MM.1S (cell line): ENCODE measurements around the gene EML6.

Experiments
- DNase-seq: peaks from one replicate; pipeline ENCODE4 v3.0.0-alpha.2; 2015
- H2AFZ ChIP-seq: fragments of 300-600 bp; sonication (generic); 2 replicates; pipeline ENCODE4 v1.6.0; 2016; ENCODE audit warnings: antibody characterized with exemption, low read length
- H3F3A ChIP-seq: fragments of 300-600 bp; sonication (generic); 2 replicates; pipeline ENCODE4 v1.6.1; 2016; ENCODE audit warnings: mild to moderate bottlenecking, antibody characterized with exemption, low read length, moderate library complexity, mixed read lengths; ENCODE audit not compliant: insufficient read depth
- H3K27ac ChIP-seq: fragments of 300-600 bp; sonication (generic); 2 replicates; pipeline ENCODE4 v1.5.1; 2016; ENCODE audit warnings: mild to moderate bottlenecking, low read length
- H3K27me3 ChIP-seq: fragments of 300-600 bp; sonication (generic); replicated peaks from 2 replicates; pipeline ENCODE4 v1.6.0; 2016; ENCODE audit warnings: low read length; ENCODE audit not compliant: insufficient read depth
- H3K36me3 ChIP-seq: fragments of 300-600 bp; sonication (generic); replicated peaks from 2 replicates; pipeline ENCODE4 v1.6.1; 2016; ENCODE audit warnings: mild to moderate bottlenecking, low read length, mixed read lengths; ENCODE audit not compliant: insufficient read depth
- H3K4me1 ChIP-seq: fragments of 300-600 bp; sonication (generic); 2 replicates; pipeline ENCODE4 v1.6.1; 2016; ENCODE audit warnings: low read length, mixed read lengths
- H3K4me2 ChIP-seq: fragments of 300-600 bp; sonication (generic); 2 replicates; pipeline ENCODE4 v1.6.0; 2016; ENCODE audit warnings: low read depth, low read length
- H3K4me3 ChIP-seq: fragments of 300-600 bp; sonication (generic); 2 replicates; pipeline ENCODE4 v1.5.1; 2016; ENCODE audit warnings: low read length, mixed read lengths
- H3K79me2 ChIP-seq: fragments of 300-600 bp; sonication (generic); 2 replicates; pipeline ENCODE4 v1.6.1; 2016; ENCODE audit warnings: mixed run types, low read length, mixed read lengths
- H3K9ac ChIP-seq: fragments of 300-600 bp; sonication (generic); 2 replicates; pipeline ENCODE4 v1.6.1; 2016; ENCODE audit warnings: low read length, mixed read lengths
- H3K9me2 ChIP-seq: fragments of 300-600 bp; sonication (generic); replicated peaks from 2 replicates; pipeline ENCODE4 v1.6.1; 2016; ENCODE audit warnings: mild to moderate bottlenecking, low read length, mixed read lengths; ENCODE audit not compliant: insufficient read depth
- H3K9me3 ChIP-seq: fragments of 300-600 bp; sonication (generic); replicated peaks from 2 replicates; pipeline ENCODE4 v1.6.1; 2016; ENCODE audit warnings: mild to moderate bottlenecking, low read length, mixed read lengths; ENCODE audit not compliant: insufficient read depth
- H4K20me1 ChIP-seq: fragments of 300-600 bp; sonication (generic); 2 replicates; pipeline ENCODE4 v1.6.1; 2016; ENCODE audit warnings: mild to moderate bottlenecking, low read length, moderate library complexity, mixed read lengths; ENCODE audit not compliant: insufficient read depth
- EZH2 ChIP-seq: fragments of 300-600 bp; sonication (generic); optimal IDR thresholded peaks from 2 replicates; pipeline ENCODE3; 2017; ENCODE audit warnings: low read depth, mild to moderate bottlenecking, antibody characterized with exemption, low read length, mixed read lengths
- EZH2phosphoT487 ChIP-seq: fragments of 300-600 bp; sonication (generic); IDR thresholded peaks from 2 replicates; pipeline ENCODE4 v1.6.1; 2018; ENCODE audit warnings: antibody characterized with exemption, low read length
- TF ChIP-seq, protein P1 (sequence below): fragments of 300-600 bp; sonication (generic); IDR thresholded peaks from 2 replicates; pipeline ENCODE4 v1.5.1; 2016; ENCODE audit warnings: antibody characterized with exemption, low read length, mixed read lengths

The EML6 gene

DNA sequence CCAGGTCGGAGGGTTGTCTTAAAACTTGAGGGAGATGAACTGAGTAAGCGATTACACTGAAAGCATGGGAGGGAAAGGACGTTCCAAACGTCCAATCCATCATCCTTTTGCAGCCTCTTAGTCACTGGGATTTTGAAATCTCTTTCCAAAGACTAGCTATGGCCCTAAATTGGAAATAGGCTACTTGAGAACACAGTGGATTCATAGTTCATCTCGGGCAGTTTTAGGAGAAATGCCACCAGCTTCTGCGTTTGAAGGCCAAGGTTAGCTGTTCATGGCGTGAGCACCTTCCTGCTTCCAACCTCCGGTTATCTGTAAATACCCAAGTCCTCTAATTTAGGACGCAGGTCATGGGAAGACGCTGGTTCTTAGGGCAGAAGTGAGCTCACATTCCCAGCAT lies 821 bp upstream of the EML6 start:
- no peaks in the 10 kb centered on the region for H3K79me2 ChIP-seq
- H2AFZ ChIP-seq: peak overlapping the region; percentile 95
- H3K4me2 ChIP-seq: peak overlapping the region; percentile 92
- H3K9me2 ChIP-seq: no peaks in the 10 kb centered on the region
- DNase-seq: no peak
- no peaks in the 10 kb centered on the region for H3K9me3 ChIP-seq
- no peak for TF ChIP-seq EZH2
- no peak for TF ChIP-seq EZH2phosphoT487
- TF ChIP-seq, protein P1, sequence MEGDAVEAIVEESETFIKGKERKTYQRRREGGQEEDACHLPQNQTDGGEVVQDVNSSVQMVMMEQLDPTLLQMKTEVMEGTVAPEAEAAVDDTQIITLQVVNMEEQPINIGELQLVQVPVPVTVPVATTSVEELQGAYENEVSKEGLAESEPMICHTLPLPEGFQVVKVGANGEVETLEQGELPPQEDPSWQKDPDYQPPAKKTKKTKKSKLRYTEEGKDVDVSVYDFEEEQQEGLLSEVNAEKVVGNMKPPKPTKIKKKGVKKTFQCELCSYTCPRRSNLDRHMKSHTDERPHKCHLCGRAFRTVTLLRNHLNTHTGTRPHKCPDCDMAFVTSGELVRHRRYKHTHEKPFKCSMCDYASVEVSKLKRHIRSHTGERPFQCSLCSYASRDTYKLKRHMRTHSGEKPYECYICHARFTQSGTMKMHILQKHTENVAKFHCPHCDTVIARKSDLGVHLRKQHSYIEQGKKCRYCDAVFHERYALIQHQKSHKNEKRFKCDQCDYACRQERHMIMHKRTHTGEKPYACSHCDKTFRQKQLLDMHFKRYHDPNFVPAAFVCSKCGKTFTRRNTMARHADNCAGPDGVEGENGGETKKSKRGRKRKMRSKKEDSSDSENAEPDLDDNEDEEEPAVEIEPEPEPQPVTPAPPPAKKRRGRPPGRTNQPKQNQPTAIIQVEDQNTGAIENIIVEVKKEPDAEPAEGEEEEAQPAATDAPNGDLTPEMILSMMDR: no peak
- peak overlapping the region; percentile 10; the same call in 1 of the 2 replicates for H3K27ac ChIP-seq
- peak overlapping the region; percentile 74 for H3K9ac ChIP-seq
- H3K36me3 ChIP-seq: no peaks in the 10 kb centered on the region
- 0 out of 2 replicates have a peak, but pooled peaks cover 4% of the 10 kb centered on the region for H3F3A ChIP-seq
- H3K27me3 ChIP-seq: no peaks in the 10 kb centered on the region
- no peaks in the 10 kb centered on the region for H4K20me1 ChIP-seq
- H3K4me3 ChIP-seq: peak overlapping the region; percentile 69
- H3K4me1 ChIP-seq: peaks cover 26% of the 10 kb centered on the region

DNA sequence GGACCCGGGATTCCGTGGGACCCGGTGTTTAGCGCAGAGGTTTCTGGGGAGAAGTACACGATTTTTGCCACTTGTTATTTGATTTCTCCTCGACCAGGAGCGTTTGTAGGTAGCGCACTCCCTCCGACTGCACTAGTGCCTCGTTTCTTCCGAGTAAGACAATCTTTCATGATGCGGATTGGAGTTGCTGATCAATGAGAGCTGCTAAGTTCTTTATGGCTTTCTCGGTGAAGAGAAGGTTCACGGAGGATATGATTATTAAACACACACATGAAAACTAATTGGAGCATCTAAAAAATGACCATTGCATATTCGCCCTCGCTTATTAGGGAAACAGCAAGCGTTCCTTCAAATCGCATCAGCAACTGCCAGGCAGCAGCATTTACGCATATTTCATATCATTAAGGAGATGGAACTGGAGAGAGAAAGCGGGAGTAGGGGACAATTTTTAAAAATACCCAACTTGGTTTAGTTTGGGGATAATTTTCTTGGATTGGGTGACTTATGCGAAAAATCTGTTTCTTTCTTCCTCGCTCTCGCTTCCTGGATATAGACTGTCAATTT lies 616 bp downstream of the EML6 start:
- Histone ChIP-seq H3K27me3 (no peaks in the 10 kb centered on the region), H3F3A (0 out of 2 replicates have a peak, but pooled peaks cover 4% of the 10 kb centered on the region), H4K20me1 (no peaks in the 10 kb centered on the region), H3K4me2 (peak overlapping the region; percentile 82), H3K4me3 (peak overlapping the region; percentile 71), H3K9ac (peak overlapping the region; percentile 56), H3K27ac (peak overlapping the region; percentile 49; the same call in 1 of the 2 replicates), H2AFZ (peak overlapping the region; percentile 74), H3K4me1 (peaks cover 26% of the 10 kb centered on the region), H3K9me3 (no peaks in the 10 kb centered on the region), H3K9me2 (no peaks in the 10 kb centered on the region), H3K79me2 (no peaks in the 10 kb centered on the region), H3K36me3 (no peaks in the 10 kb centered on the region)
- peak; percentile 56 for DNase-seq
- TF ChIP-seq EZH2phosphoT487: no peak
- TF ChIP-seq, protein P1: no peak
- TF ChIP-seq EZH2: no peak

DNA sequence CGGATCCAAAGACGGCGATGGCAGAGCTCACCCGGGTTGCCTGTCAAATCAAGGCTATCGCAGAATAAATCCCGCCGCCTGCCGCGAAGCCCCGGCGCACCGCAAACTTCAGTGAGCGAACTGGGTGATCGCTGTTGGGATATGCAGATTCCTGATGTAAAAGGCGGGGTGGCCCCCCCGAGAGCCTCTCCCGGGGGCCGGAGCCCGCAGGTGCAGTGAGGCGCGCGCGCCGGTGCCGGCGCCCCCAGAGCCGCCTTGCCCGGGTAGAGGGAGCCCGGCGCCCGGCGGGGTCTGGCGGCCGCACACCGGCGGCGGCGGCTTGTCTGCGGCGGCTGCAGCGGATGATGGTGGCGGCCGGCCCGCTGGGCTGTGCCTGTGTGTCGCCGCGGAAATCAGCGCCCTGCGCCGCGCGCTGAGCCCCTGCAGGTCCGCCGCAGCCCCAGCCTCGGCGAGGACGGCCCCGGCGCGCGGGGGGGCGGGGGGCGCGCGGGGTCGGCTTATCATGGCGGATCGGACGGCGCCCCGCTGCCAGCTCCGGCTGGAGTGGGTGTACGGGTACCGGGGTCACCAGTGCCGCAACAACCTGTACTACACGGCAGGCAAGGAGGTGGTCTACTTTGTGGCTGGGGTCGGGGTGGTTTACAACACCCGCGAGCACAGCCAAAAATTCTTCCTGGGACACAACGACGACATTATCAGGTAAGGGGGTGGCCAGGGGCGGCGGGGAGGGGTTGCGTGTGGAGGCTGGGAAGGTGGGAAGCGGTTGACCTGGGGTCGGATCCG lies 1.3 kb downstream of the EML6 start:
- 0 out of 2 replicates have a peak, but pooled peaks cover 4% of the 10 kb centered on the region for H3F3A ChIP-seq
- no peaks in the 10 kb centered on the region for H4K20me1 ChIP-seq
- peaks cover 26% of the 10 kb centered on the region for H3K4me1 ChIP-seq
- DNase-seq: peak; percentile 21
- H3K36me3 ChIP-seq: no peaks in the 10 kb centered on the region
- H2AFZ ChIP-seq: peak overlapping the region; percentile 74
- H3K9me2 ChIP-seq: no peaks in the 10 kb centered on the region
- no peaks in the 10 kb centered on the region for H3K79me2 ChIP-seq
- H3K9me3 ChIP-seq: no peaks in the 10 kb centered on the region
- H3K27ac ChIP-seq: no peak overlapping the region
- TF ChIP-seq, protein P1: no peak
- no peak for TF ChIP-seq EZH2phosphoT487
- TF ChIP-seq EZH2: no peak
- peak overlapping the region; percentile 56; the same call in 1 of the 2 replicates for H3K9ac ChIP-seq
- peak overlapping the region; percentile 82 for H3K4me2 ChIP-seq
- no peaks in the 10 kb centered on the region for H3K27me3 ChIP-seq
- peak overlapping the region; percentile 71 for H3K4me3 ChIP-seq
